RWPE1 (cell line): ENCODE measurements around the gene LSM14A.

Experiments
- CTCF ChIA-PET: fragments of 350-600 bp; sonication (Branson Sonifier 250); formaldehyde crosslinking; extraction: SDS; loops from one replicate; lab custom pipeline; 2021; lab: Yijun Ruan, JAX
- POLR2A ChIA-PET: fragments of 400-600 bp; formaldehyde crosslinking; extraction: SDS; loops from one replicate; lab custom pipeline; 2020; ENCODE audit warnings: antibody characterized with exemption; ENCODE audit not compliant: low non-redundant PET; lab: Yijun Ruan, JAX
- DNase-seq: peaks from one replicate; pipeline ENCODE4 v3.0.0; 2012; ENCODE audit warnings: low spot score
- H3K27ac ChIP-seq: fragments of 450-650 bp; 2 replicates; pipeline ENCODE4 v1.5.1; 2017
- CTCF ChIP-seq: fragments of 450-650 bp; conservative IDR thresholded peaks from 2 replicates; pipeline ENCODE4 v1.5.1; 2017; ENCODE audit warnings: low read depth, mild to moderate bottlenecking

Gene LSM14A

GRCh38 chr19:34217952-34218817 is 45.9 kb downstream of the LSM14A start:
- peak; percentile 44 for DNase-seq
- no peak for TF ChIP-seq CTCF
- ChIA-PET POLR2A (no interaction called here), CTCF (no interaction called here)
- peak overlapping the region; percentile 71 for H3K27ac ChIP-seq

DNA sequence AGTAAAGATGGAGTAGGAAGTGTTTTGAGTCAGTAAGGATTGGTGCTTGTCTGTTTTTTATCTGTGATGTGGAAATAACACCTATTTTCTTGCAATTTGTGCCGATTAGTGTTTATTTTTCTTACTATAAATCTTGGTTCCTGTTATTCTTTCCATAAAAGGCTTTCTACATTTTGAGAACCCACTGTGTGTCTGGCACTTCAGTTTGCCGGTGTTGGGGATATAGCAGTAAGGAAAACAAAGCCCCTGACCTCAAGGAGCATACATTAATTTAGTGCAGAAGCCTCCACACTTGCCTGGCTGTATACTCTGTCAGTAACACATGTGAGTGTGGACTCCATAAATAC is 46.5 kb downstream of the LSM14A start:
- no peak for TF ChIP-seq CTCF
- DNase-seq = no peak
- POLR2A ChIA-PET = no interaction called here
- CTCF ChIA-PET = interaction anchor here (0.6 kb wide), 1 partner anchor 115 kb away, joined by 4 read pairs; no protein-coding TSS in a partner anchor
- no peak overlapping the region for H3K27ac ChIP-seq

- peak; percentile 77 for TF ChIP-seq CTCF
- DNase-seq = peak; percentile 33
- POLR2A ChIA-PET = no interaction called here
- no peak overlapping the region for H3K27ac ChIP-seq
- CTCF ChIA-PET = interaction anchor here (0.6 kb wide), 1 partner anchor 50 kb away, joined by 3 read pairs; no protein-coding TSS in a partner anchor
Measured at GRCh38 chr19:34220472-34221063, 48.3 kb downstream of the LSM14A start.

DNA sequence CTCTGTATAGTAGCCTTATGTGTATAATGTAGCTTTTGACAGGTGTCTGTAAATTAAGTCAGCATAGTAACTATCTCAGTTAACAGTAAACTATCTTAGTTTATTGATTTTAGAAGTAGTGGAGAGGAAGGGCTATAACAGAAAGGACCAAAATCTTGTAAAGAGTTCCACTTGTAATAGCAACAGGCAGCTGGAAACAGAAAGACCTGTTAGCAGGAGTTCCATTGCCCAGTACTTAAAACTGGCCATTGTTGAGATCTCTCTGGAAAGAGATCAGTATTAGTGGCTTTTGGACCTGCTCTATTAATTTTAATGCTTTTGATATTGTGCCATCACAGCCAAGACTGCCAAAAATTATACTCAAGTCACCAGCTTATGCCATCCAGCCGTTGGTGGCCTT is 50.1 kb downstream of the LSM14A start:
- no peak for DNase-seq
- H3K27ac ChIP-seq = no peak overlapping the region
- ChIA-PET CTCF (no interaction called here), POLR2A (no interaction called here)
- no peak for TF ChIP-seq CTCF

GRCh38 chr19:34224996-34225658 is 52.8 kb downstream of the LSM14A start:
- ChIA-PET CTCF (no interaction called here), POLR2A (no interaction called here)
- no peak for DNase-seq
- TF ChIP-seq CTCF = no peak
- no peak overlapping the region for H3K27ac ChIP-seq

DNA sequence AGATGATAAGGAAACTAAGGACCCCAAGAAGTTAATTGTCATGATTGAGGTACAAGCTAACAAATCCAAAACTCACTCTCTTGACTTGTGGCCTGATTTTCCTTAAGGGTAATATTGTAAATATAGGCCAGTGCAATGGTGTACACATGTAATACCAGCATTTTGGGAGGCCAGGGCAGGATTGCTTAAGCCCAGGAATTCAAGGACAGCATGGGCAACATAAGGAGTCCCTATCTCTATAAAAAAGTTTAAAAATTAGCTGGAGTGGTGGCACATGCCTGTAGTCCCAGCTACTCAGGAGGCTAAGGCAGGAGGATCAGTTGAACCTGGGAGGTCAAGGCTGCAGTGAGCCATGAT is 53.3 kb downstream of the LSM14A start:
- DNase-seq = no peak
- H3K27ac ChIP-seq = no peak overlapping the region
- ChIA-PET POLR2A (no interaction called here), CTCF (interaction anchor here (0.6 kb wide), 1 partner anchor 112 kb away, joined by 3 read pairs; no protein-coding TSS in a partner anchor)
- no peak for TF ChIP-seq CTCF
